GM10847 (cell line): ENCODE data around the gene SLC11A2.

Source experiments
- POLR2A ChIP-seq: IDR thresholded peaks from 2 replicates; pipeline ENCODE4 v1.6.1; 2011; ENCODE audit not compliant: insufficient read length; ENCODE audit errors: extremely low read depth

Gene SLC11A2

DNA sequence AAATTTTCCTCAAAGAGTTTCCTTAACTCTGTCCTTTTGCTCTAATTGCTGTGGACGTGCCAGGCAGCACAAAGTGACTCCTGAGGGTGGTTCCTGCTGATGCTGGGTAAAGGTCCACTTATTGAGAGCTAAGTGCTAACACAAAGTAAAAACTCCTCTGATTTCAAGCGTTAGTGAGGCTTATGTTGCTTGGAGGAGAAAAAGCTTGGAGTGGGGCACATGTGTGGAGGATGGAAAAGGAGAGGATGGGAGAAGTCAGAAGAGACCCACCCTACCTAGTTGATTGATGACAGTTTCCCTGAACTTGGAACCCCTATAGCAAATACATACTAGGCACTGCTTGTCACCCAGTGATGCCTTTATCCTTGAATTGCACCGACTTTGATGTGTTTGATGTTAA is 10.1 kb upstream of the SLC11A2 start:
- no peak for TF ChIP-seq POLR2A

DNA sequence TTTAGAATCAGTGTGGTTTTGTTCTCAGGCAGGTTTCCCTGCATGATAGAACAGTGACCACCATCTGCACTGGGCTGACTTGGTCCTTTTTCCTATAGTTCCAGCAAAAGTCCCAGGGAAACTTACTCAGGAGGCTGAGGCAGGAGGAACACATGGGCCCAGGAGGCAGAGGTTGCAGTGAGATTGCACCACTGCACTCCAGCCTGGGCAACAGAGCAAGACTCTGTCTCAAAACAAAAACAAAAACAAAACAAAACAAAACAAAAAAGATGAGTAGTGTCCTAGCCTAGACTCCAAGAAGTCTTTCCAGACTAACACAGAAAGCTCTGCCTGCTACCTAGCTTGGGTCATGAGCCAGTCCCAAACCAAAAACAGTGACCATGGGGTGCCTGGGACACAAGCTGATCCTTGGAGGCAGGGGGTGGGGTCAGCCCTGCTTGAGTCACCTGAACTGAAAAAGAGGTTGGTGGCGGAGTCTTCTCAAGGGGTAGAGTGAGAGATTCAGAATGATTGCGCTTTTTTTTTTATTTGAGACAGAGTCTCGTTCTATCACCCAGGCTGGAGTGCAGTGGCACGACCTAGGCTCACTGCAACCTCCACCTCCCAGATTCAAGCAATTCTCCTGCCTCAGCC is 7.4 kb upstream of the SLC11A2 start:
- no peak for TF ChIP-seq POLR2A

DNA sequence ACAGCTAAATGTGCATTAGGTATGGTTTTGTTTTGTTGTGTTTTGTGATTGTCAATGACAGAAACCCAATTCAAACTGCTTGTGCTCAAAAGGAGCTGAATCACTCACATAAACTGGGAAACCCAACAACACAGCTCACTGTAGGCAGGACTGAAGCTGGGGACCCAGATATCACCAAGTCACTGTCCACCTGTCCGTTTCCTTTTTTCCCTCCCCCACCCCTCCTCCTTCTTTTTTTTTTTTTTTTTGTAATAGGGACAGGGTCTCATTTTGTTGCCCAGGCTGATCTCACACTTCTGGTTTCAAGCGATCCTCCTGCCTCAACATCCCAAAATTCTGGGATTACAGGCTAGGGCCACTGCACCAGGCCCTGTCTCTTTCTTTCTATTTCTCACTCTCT is 6.9 kb upstream of the SLC11A2 start:
- no peak for TF ChIP-seq POLR2A

DNA sequence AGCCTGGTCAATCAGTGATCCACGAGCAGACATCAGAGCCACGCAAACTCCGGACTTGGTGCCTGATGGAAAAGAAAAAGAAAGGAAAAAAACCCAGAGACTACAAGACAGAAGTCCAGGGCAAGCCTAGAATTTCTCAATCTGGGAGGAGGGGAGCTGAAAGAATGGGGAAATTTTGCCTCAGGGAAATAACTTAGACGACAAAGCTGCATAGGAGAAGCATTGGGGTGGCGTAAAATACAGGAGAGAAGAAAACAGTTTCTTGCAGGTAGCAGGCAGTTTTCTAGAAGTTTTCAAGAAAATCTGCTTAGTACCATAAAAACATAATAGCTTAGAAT is 2.6 kb upstream of the SLC11A2 start:
- TF ChIP-seq POLR2A: no peak

DNA sequence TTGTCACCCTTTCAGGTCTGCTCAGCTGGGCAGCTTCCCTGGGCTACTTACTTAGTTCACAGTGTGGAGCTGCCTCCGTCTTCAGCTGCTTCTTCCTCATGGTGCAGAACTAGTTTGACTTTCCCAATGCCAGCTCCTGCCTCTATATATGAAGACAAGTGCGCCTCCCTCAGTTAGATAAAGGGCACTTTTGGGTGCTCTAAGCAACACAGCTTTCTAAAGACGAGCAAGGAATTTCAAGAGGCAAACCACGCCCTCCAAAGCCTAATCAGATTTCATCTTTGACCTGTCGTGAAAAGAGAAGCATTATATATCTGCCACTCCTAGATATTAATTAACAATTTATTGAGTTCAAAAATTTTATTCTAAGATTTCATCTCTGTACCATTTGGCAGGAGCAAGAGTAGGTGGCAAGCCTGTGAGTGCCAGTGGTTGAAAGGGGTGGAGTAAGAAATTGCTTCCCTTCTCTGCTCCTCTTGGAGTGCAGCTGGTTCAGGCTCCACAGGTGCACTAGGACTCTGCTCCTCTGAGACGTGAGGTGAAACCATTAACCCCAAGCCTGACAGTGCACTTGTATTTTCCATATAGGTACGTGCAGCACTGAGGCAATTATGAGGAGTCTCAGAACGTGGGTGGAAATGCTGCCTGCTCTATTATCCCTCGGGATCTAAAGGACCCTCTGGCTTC is 2.1 kb upstream of the SLC11A2 start:
- TF ChIP-seq POLR2A: no peak

DNA sequence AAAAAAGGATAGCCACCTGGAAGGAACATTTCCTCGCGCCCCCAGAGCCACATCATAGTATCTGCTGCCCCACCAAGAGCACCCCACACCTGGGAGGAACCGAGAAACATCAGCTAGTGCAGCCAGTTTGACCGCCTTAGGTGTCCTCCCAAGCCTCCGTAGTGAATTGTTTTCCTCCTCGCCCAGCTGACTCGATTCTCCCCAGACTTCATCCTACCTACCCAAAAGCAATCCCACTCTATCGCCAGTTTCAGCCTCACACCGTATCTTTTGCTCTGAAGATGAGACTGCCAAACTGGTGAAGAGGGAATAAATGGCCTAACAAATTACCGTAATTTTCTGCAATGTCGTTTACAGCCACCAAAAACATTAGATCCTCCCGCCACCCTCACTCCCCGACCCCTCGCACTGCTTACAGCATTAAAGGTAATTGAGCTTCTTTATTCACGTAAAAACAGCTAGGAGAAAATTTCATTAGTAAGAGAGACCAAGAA is 1.2 kb upstream of the SLC11A2 start:
- no peak for TF ChIP-seq POLR2A

DNA sequence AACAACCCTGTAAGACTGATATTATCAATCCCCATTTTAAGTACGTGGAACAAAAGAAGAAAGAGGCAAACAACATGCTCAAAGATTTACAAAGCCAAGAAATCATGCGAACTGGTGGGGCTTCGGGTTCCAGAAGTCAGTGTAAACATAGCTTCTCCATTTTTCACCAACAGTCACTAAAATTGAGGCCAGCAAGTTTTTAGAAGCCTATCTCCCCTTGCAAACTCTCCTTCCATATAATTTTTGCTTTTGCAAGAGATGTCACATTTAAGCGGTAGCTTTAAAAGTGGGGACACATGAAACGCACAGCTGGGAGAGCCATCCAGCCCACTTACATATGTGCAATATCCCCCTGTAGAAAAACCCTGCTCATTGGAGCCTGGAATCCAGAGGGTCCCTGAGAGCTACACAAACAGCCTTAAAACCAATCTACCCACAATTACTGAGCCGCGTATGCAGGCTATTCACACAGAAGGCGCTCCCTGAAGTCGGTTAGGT is 797 bp downstream of the SLC11A2 start:
- TF ChIP-seq POLR2A: no peak

DNA sequence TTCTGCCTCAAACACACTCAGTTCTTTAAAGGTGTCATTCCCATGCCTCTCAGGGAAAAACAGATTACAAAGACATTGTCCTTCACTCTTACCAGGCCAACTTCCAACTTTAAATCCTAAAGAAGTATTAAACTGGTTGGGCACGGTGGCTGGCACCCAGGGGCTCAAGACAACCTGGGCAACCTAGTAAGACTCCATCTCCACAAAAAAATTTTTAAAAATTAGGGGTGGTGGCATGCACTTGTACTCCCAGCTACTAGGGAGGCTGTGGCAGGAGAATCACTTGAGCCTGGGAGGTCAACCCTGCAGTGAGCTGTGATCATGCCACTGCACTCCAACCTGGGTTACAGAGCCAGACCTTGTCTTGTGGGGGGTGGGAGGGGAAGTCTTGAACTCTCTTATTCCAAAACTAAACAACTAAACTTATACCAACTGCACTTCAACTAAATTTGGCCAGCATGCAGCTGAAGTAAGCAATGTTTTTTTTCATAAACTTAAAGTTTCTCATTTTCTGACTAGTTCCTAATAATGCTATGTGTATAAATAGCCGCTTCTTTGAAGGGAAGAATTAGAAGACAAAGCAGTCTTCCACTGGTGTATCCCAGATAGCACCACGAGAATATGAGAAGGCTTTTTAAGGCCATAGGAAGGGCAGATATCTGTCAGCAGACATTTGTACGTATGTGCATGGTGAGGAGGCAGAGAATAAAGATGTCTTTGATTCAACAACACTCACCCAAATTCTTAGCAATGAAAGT is 2.4 kb downstream of the SLC11A2 start:
- no peak for TF ChIP-seq POLR2A

DNA sequence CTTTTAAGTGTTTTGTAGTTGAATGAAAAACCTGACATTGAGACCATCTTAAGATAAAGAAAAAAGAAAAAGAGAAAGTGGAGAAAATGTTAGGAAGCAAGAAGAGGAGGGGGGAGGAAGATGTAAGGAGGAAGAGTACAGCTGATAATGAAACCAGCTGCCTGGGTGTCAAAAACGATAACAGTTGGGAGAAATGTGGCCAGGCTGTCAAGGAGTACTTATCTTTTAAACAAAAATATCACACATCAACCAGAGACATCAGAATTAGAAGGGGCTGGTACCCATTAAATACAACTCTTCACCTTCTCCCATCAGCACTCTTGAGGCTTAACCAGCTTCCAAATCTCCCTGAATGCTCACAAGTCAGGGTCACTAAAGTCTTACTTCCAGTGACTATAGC is 4.5 kb downstream of the SLC11A2 start:
- TF ChIP-seq POLR2A: no peak

DNA sequence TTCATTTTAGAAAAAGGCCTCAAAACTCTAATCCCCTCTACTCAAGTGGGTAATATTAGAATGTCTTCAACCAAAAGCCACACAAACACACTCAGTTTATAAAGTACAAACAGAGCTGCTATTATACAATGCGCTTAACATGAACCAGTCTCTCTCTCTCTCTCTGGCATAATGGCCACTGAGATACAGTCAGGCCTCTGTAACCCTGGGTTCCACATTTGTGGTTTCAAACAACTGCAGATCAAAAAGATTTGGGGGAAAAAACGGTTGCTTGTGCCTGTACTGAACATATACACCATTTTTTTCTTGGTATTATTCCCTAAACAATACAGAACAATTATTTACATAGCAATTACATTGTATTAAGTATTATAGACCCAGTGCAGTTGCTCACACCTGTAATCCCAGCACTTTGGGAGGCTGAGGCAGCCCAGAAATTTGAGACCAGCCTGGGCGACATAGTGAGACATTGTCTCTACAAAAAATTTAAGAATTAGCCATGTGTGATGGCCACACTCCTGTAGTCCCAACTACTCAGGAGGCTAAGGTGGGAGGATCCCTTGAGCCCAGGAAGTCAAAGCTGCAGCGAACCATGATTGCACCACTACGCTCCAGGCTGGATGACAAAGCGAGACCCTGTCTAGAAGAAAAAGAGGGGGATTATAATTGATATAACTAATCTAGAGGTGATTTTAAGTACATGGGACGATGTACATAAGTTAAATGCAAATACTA is 5.6 kb downstream of the SLC11A2 start:
- no peak for TF ChIP-seq POLR2A

DNA sequence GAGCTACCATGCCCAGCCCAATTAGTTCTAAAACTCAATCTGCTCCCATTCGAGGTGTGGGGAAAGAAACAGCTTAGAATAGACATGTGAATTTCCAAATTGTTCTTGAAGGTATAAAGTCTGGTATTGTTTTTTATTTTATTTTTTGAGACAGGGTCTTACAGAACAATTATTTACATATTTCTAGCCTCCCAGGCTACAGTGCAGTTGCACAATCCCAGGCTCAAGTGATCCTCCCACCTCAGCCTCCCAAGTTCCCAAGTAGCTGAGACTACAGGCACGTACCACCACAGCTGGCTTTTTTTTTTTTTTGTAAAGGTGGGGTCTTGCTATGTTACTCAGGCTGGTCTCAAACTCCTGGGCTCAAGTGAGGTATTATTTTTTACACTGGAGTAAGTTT is 6.3 kb downstream of the SLC11A2 start:
- TF ChIP-seq POLR2A: no peak

DNA sequence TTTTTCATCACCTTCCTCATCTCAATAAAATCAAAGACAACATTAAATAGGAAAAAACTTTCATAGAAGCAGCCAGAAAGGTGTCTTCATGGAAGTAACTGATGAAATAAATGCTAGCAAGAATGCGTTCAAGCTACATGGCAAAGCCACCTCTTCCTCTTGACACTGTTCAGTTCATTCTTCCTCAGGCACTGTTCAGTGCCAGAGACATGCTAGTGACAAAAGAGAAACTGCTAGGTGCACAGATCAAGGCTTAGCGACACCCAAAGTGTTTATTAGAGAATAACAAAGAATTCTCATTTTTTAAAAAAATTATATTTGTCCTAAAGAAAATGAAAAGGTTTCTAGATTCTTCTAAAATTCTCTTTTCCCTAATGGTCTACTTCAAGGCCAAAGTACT is 7.2 kb downstream of the SLC11A2 start:
- TF ChIP-seq POLR2A: no peak

DNA sequence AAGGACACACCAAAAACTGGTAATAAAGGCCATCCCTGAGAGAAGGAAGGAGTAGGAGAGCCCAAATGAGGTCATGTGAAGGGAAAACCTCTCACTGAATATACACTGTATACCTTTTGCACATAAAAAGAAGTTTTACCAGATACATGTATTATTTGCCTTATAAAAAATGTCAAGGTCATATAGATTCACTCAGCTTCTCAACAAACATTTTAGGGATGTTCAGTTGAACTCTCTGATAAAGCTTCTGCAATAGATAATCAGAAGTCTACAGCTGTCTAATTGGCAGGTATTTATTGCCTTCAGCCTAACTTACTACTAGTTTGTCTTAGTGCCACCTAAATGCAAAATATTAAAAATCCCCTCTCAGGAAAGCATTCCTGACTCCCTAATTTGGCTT is 8.7 kb downstream of the SLC11A2 start:
- TF ChIP-seq POLR2A: no peak

DNA sequence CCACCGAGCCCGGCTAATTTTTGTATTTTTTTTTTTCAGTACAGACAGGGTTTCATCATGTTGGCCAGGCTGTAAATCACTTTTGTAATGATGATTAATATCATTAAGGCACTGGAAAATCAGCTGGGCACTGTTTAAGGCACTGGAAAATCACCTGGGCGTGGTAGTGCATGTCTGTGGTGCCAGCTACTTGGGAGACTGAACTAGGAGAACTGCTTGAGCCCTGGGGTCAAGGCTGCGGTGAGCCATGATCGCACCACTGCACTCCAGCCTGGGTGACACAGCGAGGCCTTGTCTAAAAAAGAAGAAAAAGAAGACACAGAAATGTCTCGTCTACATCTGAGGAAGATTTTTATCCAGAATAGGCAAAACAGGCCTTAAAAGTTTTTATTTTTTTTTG is 12.7 kb downstream of the SLC11A2 start:
- no peak for TF ChIP-seq POLR2A

DNA sequence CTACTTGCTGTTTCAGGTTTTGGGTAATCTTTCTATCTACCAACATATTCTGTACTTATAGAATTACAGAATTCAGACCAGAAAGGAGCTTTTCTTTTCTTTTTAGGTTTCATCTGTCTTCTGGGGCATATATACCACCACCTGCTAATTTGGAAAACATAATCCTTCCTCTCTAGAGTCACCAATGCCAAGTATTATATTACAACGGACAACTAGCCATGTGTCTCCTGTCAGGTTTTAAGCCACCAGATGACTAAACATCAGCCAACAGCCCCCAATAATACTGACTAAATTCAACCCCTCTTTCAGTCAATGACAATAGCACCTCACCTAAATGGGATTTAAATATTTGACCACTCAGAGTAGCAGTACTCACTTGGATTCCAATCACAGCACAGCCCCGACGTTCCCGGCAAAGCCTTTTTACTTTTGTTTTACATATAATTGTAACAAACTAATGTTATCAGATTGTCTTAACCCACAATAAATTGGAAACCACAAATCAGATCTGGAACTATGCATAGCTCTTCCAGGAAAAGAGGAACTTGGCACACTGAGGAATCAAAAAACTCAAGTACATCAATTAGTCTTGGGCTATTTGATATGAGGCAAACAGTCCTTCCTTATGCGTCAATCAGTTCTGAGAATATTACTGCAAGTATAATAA is 13.5 kb downstream of the SLC11A2 start:
- TF ChIP-seq POLR2A: no peak

DNA sequence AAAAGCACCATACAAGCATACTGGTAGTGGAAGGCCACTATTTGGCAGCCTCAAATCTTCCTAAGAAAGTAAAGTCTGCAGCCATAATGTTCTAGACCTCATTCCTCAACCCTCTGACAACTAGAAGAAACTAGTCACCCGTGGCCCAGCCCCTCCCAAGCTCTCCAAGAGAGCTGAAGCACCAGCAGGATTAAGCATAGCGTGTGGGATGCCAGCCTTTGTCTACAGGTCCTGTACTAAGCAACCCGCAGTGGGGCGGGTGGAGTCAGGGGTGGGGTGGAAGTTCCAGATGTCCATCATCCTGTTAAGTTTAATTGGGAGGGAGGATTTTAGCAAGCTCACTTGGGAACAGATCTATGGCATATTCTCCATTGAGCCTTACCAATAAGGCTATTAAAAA is 14.2 kb downstream of the SLC11A2 start:
- TF ChIP-seq POLR2A: no peak

DNA sequence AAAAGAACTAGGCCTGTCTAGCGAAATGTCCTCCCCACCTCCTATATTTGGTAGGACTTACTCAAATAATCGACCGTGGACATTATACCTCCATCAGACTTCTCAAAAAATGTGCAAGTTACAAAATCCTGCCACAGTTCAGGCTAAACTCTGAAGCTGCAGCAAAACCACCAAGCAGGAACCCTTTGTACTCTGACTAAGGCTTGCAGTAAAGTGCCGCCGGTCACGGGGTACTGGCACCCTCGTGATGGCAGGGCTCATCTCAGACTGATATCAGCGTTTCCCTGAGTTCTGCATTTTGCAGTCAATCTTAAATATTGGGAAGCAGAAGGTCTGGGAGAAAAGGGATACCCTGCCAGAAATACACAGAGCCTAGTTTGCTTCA is 17.1 kb downstream of the SLC11A2 start:
- TF ChIP-seq POLR2A: no peak
